NCI-H2081 (cell line): ENCODE measurements around the gene NR0B1.
A peak's percentile ranks its signal among the peaks of the same experiment; 100 is the strongest.

ENCODE experiments used
- DNase-seq, 2 experiments: peaks; one replicate each; lab custom pipeline; 2025; lab: John Stamatoyannopoulos, UW

Gene NR0B1, protein sequence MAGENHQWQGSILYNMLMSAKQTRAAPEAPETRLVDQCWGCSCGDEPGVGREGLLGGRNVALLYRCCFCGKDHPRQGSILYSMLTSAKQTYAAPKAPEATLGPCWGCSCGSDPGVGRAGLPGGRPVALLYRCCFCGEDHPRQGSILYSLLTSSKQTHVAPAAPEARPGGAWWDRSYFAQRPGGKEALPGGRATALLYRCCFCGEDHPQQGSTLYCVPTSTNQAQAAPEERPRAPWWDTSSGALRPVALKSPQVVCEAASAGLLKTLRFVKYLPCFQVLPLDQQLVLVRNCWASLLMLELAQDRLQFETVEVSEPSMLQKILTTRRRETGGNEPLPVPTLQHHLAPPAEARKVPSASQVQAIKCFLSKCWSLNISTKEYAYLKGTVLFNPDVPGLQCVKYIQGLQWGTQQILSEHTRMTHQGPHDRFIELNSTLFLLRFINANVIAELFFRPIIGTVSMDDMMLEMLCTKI

DNA sequence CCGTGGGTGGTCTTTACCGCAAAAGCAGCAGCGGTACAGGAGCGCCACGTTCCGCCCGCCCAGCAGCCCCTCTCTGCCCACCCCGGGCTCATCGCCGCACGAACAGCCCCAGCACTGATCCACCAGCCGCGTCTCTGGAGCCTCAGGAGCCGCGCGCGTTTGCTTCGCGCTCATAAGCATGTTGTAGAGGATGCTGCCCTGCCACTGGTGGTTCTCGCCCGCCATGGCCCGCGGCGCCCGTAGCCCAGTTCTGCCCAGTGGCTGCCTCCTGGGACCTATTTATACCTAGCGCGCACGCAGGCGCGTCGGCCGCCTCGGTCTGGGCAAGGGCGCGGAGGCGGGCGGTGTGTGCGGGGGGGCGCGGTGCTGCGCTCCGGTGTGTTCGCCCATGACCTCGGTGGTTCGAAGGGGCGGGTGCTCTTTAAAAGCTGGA lies at the start of gene NR0B1:
Gene NR0B1 (minus strand): TSS at position 252 of the 433 bp plus-strand sequence. CDS start 27 bp downstream, at position 225.
- peak; percentile 5 to 35 for DNase-seq

DNA sequence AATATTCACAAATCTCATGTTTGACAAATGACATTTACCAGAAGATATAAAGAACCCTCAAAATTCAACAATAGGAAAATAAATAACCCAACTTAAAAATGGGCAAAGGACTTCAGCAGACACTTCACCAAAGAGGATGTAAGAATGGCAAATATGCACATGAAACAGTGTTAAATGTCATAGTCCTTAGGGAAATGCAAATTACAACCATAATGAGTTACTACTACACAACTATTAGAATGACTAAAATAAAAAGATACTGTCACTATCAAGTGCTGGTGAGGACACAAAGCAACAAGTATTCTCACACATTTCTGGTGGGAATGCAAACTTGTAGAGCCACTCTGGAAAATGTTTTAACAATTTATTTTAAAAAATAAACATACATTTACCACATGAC lies 40.8 kb upstream of the NR0B1 start:
- no peak for DNase-seq

DNA sequence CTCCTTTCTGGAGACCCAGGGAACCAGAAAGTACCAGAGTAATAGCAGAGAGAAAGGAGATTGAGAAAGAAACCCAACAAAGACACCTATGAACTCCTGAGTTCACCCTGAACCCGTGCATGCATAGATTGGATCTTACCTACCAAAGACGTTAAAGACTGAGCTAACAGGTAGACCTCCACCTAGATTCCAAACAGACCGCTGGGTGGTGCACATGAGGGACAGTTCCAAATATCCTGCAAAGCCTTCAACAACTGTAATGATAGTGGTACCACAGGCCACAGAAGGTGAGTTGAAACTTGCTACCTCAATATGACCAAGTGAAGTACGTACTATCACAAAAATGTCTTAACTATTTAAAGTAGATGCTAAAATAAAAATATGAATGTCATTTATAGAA lies 34.0 kb upstream of the NR0B1 start:
- DNase-seq, result no peak

DNA sequence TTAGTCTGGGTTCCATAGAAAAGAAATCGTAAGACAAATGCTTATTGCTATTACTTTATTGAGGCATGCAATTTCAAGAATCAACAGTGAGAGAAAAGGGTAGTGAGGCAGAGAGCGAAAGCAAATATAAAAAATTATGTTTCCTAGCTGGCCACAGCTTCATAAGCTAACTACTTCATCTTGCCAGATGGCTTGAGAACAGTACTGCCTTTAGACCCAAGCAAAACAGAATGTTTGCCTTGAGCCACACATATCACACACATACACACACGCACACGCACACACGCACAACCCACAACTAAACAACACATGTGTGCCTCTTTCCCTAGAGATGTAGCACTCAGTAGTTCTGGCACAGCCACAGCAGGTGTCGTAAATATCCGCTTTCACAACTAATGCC lies 31.6 kb upstream of the NR0B1 start:
- no peak for DNase-seq

DNA sequence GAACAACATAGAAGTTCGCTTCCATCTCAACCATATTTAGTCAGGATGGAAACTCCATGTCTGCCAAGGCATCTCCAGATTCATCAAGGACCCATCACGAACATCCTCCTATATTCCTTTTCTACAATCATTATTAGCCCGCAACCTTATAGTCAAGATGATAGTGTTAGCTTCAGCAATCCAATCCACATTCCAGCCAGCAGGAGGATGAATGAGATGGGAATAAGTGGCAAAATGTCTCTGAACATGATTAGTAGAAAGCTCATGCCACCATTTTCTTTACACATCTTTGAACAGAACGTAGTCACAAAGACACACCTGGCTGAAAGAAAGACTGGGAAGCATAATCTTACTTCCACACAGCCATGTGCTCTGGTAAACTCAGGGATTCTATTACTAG lies 18.6 kb upstream of the NR0B1 start:
- no peak for DNase-seq

DNA sequence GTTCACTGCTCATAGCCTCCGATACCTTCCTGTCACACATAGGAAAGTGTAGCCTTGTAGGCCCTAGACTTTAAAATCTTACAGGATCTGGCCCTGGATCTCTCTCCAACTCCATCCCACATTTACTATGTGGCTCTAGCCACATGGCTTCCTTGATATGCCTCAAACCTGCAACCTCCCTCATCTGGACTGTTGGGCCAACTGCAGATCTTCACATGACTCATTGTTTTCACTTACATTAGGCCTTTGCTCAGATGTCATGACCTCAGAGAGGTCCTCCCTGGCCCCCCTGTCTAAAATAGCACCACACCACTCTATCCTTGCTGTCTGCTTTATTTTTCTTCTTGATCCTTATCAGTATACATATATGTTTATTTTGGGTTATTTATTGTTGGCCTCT lies 8.1 kb upstream of the NR0B1 start:
- no peak for DNase-seq

DNA sequence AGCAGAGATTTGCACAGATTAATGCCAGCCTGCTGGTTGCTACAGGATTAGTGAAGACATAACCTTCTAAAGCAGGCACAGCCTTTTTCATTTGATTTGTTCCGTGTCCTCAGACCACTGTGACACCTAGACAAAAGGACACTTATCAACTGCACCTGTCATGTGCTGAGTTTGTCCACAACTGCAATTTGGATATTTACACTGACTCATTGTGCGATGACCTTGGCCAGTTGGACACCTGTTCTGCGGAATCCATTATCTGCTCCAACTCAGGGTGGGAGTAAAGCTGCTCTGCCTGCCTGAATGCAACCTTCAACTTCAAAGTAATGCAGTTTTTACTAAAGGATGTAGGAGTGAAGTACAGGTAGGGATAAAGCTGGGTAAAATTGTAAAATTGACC lies 4.1 kb upstream of the NR0B1 start:
- DNase-seq, result peak in 1 of 2 experiments; percentile 38

DNA sequence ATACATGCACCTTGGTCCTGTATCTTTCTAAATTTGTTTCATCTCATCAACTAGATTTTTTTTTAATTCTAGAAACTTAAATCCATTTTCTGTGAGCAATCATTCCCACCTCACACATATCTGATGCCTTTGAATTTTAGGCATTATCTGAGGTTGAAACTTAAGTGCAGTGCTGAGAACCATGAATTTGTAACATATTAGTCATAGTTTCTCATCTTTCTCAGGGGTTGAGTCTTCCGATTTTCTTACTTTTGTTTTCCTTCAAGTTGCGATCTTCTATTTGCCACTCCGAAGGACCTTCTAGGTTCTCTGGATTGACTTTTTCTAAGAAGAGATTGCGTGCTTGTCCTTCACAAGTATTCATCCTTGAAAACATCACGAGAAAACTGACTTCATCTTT lies 3.7 kb upstream of the NR0B1 start:
- DNase-seq, result no peak

DNA sequence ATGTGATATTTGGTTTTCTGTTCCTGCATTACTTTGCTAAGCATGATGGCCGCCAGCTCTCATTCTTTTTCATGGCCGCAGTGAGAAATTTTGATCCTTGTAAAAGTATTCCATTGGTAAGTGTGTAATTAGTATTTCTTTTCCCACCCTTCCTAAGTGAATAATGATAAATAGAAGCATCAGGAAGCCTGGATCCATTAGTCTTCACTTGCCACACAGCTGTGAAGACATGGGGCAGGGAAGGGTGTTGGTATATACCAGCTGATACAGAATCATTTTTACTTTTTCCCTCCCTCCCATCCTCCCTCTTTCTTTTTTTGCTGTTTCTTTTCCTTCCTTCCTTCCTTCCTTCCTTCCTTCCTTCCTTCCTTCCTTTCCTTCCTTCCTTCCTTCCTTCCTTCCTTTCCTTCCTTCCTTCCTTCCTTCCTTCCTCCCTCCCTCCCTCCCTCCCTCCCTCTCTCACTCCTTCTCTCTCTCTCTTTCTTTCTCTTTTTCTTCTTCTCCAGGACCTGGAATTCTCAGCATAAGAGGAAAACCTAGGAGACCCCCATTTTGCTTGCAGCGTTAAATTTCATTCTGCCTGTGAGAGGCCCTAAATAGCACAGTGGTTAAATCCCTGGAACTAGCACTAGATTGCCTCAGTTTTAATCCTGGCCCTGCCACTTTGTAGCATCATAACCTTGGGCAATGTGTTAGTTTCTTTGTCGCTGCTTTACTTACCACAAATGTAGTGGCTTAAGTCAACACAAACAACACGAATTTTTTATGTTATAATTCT lies 1.4 kb upstream of the NR0B1 start:
- no peak for DNase-seq

DNA sequence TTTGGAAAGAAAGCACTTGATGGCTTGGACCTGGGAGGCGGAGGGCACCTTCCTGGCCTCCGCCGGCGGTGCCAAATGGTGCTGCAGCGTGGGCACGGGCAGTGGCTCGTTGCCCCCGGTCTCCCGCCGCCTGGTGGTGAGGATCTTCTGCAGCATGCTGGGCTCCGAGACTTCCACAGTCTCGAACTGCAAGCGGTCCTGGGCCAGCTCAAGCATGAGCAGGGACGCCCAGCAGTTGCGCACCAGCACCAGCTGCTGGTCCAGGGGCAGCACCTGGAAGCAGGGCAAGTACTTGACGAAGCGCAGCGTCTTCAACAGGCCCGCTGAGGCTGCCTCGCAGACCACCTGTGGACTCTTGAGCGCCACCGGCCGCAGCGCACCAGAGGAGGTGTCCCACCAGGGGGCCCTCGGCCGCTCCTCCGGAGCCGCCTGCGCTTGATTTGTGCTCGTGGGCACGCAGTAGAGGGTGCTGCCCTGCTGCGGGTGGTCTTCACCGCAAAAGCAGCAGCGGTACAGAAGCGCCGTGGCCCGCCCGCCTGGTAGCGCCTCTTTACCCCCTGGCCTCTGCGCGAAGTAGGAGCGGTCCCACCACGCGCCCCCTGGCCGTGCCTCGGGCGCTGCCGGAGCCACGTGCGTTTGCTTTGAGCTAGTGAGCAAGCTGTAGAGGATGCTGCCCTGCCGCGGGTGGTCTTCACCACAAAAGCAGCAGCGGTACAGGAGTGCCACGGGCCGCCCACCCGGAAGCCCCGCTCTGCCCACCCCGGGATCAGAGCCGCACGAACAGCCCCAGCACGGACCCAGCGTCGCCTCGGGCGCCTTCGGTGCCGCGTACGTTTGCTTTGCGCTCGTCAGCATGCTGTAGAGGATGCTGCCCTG lies 689 bp downstream of the NR0B1 start:
- peak; percentile 24 to 44 for DNase-seq

DNA sequence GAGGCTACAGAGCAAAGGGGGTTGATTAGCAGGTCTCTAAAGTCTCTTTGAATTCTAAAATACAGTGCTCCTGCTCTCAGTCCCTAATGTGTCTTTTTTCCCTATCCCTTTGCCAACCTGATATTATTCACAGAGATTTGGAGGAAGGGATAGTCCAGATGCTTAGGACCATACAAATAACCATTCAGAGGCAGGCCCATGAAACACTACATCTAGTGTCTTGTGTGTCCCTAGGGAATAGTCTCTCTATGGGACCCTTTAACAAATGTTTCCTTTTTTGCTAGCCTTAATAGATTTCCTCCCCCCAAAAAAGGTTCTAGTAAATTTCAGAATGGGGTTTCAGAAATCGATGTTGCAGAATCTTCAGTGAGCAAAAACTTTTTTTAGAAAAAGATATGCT lies 1.7 kb downstream of the NR0B1 start:
- no peak for DNase-seq

DNA sequence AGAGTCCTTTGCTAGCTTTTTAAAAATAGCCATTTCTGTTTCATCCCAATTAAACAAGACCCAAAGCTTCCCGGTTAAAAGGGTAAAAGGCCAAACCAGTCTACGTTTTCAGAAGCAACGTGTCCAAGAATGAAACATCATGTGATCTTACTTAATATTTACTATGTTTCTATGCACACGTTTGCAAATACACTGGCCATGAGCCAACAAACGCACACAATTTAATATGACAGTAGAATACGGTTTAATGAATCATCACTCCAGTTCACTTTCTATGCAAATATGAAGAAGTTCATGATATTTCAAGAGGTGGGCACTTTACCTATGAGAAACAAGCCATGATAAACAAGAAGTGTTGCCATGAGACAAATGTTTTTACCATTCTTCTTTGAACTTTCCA lies 4.3 kb downstream of the NR0B1 start:
- peak in 1 of 2 experiments; percentile 25 for DNase-seq

DNA sequence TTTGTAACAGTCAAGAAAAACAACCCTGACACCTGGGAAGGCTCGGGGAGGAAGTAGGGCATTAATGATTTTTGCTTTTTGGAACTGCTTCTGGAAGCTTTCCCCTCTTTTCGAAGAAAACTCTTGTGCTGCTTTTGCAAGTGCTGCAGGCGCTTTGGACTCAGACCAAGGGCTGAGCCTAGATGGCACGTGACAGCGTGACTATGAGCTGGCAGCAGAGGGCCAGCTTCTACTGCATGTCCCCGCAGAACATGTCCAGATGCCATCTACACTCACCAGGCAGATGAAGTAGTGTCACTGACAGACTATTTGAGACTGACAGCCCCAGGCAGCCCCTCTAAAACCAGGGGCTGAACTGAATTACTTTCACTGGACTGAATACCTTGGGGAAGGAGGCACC lies 6.2 kb downstream of the NR0B1 start:
- no peak for DNase-seq

DNA sequence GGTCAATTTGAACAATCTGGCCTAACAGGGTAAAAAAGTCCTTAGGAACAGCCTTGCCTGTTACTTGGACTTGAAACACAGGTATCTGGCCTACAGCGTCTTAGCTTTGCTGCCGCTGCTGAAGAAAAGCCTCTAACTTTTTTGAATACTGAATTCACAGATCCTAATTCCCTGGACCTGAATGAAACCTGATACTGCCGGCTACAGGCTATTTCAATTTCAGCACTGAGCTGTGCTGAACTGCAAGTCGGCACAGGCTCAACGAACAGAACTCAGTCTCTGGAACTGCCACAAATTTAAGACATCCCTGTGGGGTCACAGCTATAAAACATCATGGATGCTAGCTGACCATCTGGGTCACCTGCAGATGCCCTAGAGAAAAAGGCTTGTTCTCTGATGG lies 7.2 kb downstream of the NR0B1 start:
- no peak for DNase-seq

DNA sequence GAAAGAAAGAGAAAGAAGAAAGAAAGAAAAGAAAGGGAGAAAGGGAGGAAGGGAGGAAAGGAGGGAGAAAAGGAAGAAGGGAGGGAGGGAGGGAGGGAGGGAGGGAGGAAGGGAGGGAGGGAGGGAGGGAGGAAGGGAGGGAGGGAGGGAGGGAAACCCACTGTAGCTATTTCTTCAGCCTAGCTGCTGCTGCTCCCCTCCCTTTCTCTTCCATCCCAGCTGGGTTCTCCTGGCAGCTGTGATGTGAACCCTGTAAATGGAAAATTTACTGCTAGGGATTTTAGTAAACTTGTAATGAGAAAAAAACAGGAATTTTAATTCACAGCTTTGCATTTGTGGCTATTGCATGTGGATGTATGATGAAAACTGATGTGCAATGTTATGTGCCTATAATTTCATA lies 8.0 kb downstream of the NR0B1 start:
- DNase-seq, result no peak

DNA sequence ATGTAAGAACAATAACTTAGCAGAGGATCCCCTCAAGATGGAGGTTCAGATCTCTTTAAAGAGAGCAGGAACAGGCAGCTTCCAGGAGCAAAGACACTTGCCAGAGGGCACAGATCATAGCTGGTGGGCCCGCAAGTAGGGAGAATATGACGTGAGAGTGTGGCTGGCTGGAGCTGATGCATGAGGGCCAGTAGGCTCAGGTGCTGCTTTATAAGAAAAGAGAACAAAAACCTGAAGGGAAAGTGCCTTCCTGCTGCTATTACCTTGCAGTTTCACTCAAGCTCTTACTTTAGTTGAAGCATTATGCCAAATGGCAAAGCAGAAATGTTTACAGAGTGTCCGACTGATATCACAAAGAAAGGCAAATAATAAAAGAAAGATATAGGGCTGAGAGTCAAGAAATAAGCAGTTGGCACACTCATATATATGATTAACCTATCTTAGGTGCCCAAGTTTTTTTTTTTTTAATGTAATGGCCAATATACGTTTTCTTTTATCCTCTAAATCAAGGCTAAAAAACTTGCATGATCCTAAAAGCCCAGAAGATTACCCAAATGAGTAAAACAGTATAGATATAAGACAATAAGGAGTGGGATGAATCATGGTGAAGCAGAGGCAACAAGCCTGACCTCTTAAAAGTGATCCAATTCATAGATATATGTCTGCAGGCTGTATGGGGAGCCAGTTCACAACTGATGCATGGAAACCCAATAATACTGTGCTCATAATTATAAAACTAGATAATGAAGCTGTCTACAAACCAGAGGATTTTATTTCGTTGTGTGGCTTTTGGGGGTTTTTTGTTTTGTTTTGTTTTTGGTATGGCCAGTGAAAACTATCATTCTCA lies 12.6 kb downstream of the NR0B1 start:
- DNase-seq, result no peak

DNA sequence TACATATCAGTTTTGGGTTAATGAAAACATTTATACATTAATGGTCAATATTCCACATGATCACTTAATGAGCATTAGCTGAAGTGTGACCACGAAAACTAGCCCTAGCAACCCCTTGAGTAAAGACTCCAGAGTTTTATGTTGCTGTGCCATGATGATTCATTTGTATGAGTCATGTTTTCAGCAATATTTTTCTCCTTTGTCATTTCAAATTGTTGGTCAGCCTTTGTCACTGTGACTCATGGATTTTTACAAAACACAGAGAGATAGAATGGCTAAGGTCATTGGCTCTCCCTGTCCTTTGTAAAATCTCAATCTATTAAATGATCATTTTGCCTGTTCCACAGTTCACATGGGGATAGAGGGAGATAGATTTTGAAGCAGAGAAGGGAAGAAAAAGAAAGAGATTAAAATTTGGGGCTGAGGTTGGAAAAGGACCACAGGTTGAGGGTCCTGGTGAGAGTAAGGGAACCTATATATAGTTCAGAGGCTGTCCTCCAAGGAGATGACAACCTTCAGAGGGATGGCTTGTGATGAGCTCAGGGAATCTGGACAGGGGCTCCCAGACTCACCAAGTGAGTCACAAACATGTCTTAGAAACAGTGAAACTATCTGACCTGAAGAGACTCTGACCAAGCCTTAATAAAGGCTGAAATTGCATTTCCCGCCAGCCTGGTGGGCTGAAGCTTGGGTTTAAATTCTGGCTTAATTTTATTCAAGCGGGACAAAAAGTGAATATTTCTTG lies 25.6 kb downstream of the NR0B1 start:
- DNase-seq, result no peak

DNA sequence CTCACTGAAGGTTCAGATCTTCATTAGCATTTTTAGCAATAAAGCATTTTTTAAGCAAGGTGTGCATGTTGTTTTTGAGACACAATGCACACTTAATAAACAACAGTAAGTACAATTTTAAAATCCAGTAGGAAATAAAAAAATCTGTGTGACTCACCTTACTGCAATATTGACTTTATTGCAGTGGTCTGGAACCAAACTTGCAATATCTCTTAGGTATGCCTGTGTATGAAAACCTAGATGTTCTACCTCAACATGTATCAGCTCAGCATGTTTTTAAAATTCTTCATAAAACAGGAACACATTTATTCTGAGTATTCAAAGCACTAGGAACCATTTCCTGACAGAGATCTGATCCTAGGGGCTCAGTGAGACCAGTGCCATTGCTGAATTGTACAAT lies 26.7 kb downstream of the NR0B1 start:
- no peak for DNase-seq

DNA sequence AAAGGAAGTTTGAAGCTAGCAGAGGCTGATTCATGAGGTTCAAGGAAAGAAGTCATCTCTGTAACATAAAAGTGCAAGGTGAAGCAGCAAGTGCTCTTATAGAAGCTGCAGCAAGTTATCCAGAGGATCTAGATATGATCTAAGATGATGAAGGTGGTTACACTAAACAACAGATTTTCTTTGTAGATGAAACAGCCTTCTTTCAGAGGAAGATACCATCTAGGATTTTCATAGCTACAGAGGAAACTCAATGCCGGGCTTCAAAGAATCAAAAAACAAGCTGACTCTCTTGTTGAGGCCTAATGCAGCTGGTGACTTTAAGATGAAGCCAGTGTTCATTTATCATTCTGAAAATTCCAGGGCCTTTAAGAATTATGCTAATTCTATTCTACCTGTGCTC lies 28.8 kb downstream of the NR0B1 start:
- no peak for DNase-seq

DNA sequence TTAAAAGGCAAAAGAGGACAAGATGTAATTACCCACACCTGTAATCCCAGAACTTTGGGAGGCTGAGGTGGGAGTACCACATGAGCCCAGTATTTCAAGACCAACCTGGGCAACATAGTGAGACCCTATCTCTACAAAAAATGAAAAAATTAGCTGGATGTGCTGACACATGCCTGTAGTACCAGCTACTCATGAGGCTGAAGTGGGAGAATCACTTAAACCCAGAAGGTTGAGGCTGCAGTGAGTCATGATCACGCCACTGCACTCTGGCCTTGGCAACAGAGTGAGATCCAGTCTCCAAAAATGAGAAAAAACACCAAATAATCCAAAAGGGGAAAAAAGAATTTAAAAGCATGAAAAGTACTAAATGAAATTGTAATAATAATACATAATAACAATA lies 30.8 kb downstream of the NR0B1 start:
- DNase-seq, result no peak

DNA sequence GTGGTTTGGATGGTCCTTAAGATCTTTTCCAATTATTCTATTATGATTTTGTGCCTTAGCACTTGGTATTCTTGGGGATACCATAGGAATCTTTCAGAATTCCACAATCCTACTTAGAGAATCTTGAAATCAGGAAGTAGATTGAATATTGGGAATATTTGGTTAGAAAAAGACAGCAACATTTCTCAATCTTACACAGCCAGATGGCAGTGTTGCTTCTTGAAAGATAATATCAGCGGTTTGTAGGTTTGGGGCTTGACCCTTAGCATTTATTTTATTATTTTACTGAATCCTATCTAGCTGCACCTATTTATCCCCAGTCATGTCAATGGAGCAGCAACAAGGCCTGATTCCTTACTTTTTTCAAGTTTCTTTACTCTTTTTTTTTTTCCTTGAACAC lies 33.7 kb downstream of the NR0B1 start:
- DNase-seq, result peak in 1 of 2 experiments; percentile 9
